Lower lobe of right lung (tissue), 2 donors: ENCODE results near the gene CCND1. TPM values are rescaled to one million over a fixed set of nuclear protein-coding genes. Genes with fewer than 3 reads are reported as not detected.

ENCODE experiments used
- ATAC-seq, 2 donors: fragments of 200-7000 bp; cut with Tn5 transposase; one replicate each; pipeline ENCODE4 v1.9.1; 2020 to 2022; ENCODE audit warnings: mild to moderate bottlenecking in 2 of 2, moderate library complexity in 2 of 2
- DNase-seq: peaks from one replicate; pipeline ENCODE4 v3.0.0-alpha.2; 2020
- H3K27ac ChIP-seq: fragments of 200-600 bp; one replicate; pipeline ENCODE4 v1.8.0; 2022
- H3K27me3 ChIP-seq: fragments of 200-600 bp; one replicate; pipeline ENCODE4 v1.8.0; 2022; ENCODE audit warnings: low read depth
- H3K36me3 ChIP-seq: fragments of 200-600 bp; one replicate; pipeline ENCODE4 v1.8.0; 2022; ENCODE audit warnings: mild to moderate bottlenecking
- H3K4me1 ChIP-seq: fragments of 200-600 bp; one replicate; pipeline ENCODE4 v1.8.0; 2022
- H3K4me3 ChIP-seq: fragments of 200-600 bp; one replicate; pipeline ENCODE4 v1.8.0; 2022; ENCODE audit warnings: mild to moderate bottlenecking
- H3K9me3 ChIP-seq: fragments of 200-600 bp; one replicate; pipeline ENCODE4 v1.8.0; 2022
- CTCF ChIP-seq: fragments of 200-600 bp; IDR thresholded peaks from one replicate; pipeline ENCODE4 v1.8.0; 2022; ENCODE audit warnings: antibody characterized with exemption, mild to moderate bottlenecking
- intact Hi-C: fragments of 100-400 bp; cut with DNase I; formaldehyde crosslinking; loops from one replicate; pipeline ENCODE4 v1.11.0; 2022
- total RNA-seq: library from RNA; stranded (reverse); fragmentation: NEBNext Ultra II Directional; extraction: Animal tissue kit (Norgen Biotek cat#: 25700); gene quantifications from one replicate; pipeline ENCODE4 v1.2.1, GENCODE V29; 2021
- donor health status: DM: no; HTN: yes; CAD: no; lungs with severe emphysema.

CCND1 gene
- total RNA-seq, 1 donor from 2014 or later = 202 TPM

GRCh38 chr11:69645801-69646492 lies 5.0 kb downstream of the CCND1 start:
- intact Hi-C loops = loop anchor here (10.0 kb wide), 1 partner anchor 351 kb away; the partner anchor contains the start of gene MYEOV
- Histone ChIP-seq H3K36me3 (peaks cover 58% of the 10 kb centered on the region), H3K4me1 (peaks cover 33% of the 10 kb centered on the region), H3K27ac (no peak overlapping the region), H3K27me3 (peaks cover 4% of the 10 kb centered on the region), H3K4me3 (no peak overlapping the region), H3K9me3 (no peaks in the 10 kb centered on the region)
- ATAC-seq (no peak), DNase-seq (no peak)
- no peak for TF ChIP-seq CTCF

- Histone ChIP-seq H3K4me3 (no peak overlapping the region), H3K4me1 (peaks cover 33% of the 10 kb centered on the region), H3K36me3 (peaks cover 66% of the 10 kb centered on the region), H3K27ac (no peak overlapping the region), H3K9me3 (no peaks in the 10 kb centered on the region), H3K27me3 (no peaks in the 10 kb centered on the region)
- ATAC-seq (no peak), DNase-seq (no peak)
- TF ChIP-seq CTCF = no peak
- intact Hi-C loops = loop anchor here (10.0 kb wide), 1 partner anchor 352 kb away; the partner anchor contains the start of gene MYEOV
Measured at GRCh38 chr11:69646493-69647389, 5.8 kb downstream of the CCND1 start.

GRCh38 chr11:69647390-69647748 lies 6.4 kb downstream of the CCND1 start:
- Histone ChIP-seq H3K9me3 (no peaks in the 10 kb centered on the region), H3K4me3 (no peak overlapping the region), H3K36me3 (peaks cover 72% of the 10 kb centered on the region), H3K27me3 (no peaks in the 10 kb centered on the region), H3K27ac (no peak overlapping the region), H3K4me1 (peaks cover 33% of the 10 kb centered on the region)
- ATAC-seq (no peak), DNase-seq (no peak)
- TF ChIP-seq CTCF = no peak
- intact Hi-C loops = loop anchor here (10.0 kb wide), 1 partner anchor 353 kb away; the partner anchor contains the start of gene MYEOV

GRCh38 chr11:69647761-69648497 lies 7.0 kb downstream of the CCND1 start:
- H3K4me3 ChIP-seq = no peak overlapping the region
- intact Hi-C loops = loop anchor here (10.0 kb wide), 1 partner anchor 353 kb away; the partner anchor contains the start of gene MYEOV
- ATAC-seq = no peak
- TF ChIP-seq CTCF = no peak
- DNase-seq = no peak
- H3K27me3 ChIP-seq = no peaks in the 10 kb centered on the region
- no peak overlapping the region for H3K27ac ChIP-seq
- H3K36me3 ChIP-seq = peaks cover 78% of the 10 kb centered on the region
- no peaks in the 10 kb centered on the region for H3K9me3 ChIP-seq
- H3K4me1 ChIP-seq = peaks cover 33% of the 10 kb centered on the region
